Glutamatergic neuron (in vitro differentiated cells): ENCODE results near the gene PHRF1. TPM values are rescaled to one million over a fixed set of nuclear protein-coding genes. Genes with fewer than 3 reads are reported as not detected.
A peak's percentile ranks its signal among the peaks of the same experiment; 100 is the strongest.

Experiments
- DNase-seq: peaks from one replicate; pipeline ENCODE4 v3.0.0; 2022
- H3K27ac Mint-ChIP-seq: one replicate; pipeline ENCODE4 v1.8.0; 2020; ENCODE audit warnings: mild to moderate bottlenecking, mixed read lengths, inconsistent platforms; ENCODE audit not compliant: unreplicated experiment
- H3K27me3 Mint-ChIP-seq: one replicate; pipeline ENCODE4 v1.8.0; 2020; ENCODE audit warnings: mild to moderate bottlenecking, moderate library complexity, mixed read lengths, inconsistent platforms; ENCODE audit not compliant: unreplicated experiment
- H3K36me3 Mint-ChIP-seq: one replicate; pipeline ENCODE4 v1.8.0; 2020; ENCODE audit warnings: mild to moderate bottlenecking, mixed read lengths, inconsistent platforms; ENCODE audit not compliant: unreplicated experiment
- H3K4me1 Mint-ChIP-seq: one replicate; pipeline ENCODE4 v1.8.0; 2020; ENCODE audit warnings: mild to moderate bottlenecking, low read depth, mixed read lengths, inconsistent platforms; ENCODE audit not compliant: unreplicated experiment
- H3K4me3 Mint-ChIP-seq: one replicate; pipeline ENCODE4 v1.8.0; 2020; ENCODE audit warnings: mild to moderate bottlenecking, mixed read lengths, inconsistent platforms; ENCODE audit not compliant: unreplicated experiment
- H3K9me3 Mint-ChIP-seq: one replicate; pipeline ENCODE4 v1.8.0; 2020; ENCODE audit warnings: mild to moderate bottlenecking, moderate library complexity, mixed read lengths, inconsistent platforms; ENCODE audit not compliant: unreplicated experiment
- total RNA-seq: library from RNA; stranded (reverse); fragmentation: NEBNext Ultra II Directional; extraction: Animal tissue kit (Norgen Biotek cat#: 25700); gene quantifications from one replicate; pipeline ENCODE4 v1.2.1, GENCODE V29; 2021; ENCODE audit not compliant: unreplicated experiment
- TF ChIP-seq, protein P1 (sequence below): fragments of 200-600 bp; sonication (generic); IDR thresholded peaks from one replicate; pipeline ENCODE4 v1.5.0; 2021; ENCODE audit not compliant: partially characterized antibody, unreplicated experiment

PHRF1 gene
- total RNA-seq, 1 donor from 2014 or later: 41.6 TPM

DNA sequence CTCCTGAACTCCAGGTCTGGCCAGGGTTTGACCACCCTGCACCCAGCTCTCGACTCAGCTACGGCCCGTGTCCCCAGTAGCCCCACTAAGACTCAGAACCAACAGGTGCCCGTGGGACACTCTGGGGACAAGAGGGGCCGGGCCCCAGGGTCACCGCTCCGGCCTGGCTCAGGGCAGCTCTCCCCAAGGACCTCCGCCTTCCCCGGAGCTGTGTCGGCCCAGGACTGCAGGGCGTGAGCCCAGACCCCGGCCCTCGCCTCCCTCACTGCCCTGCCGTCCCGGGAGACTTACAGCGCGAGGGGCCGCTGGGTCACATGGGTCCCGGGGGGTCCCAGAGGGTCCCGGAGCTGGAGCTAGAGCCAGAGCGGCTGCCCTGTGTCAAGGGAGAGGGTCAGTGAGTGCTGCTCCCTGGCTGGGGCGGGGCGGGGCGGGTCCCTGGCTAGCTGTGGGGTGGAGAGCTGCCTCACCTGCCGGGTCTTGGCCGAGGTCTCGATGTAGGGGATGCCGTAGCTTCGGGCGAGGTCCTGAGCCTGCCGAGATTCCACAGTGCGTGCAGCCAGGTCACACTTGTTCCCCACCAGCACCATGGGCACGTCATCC lies 43.2 kb upstream of the PHRF1 start:
- H3K4me3 Mint-ChIP-seq: no peak overlapping the region
- peaks cover 4% of the 10 kb centered on the region for H3K27me3 Mint-ChIP-seq
- H3K4me1 Mint-ChIP-seq: peaks cover 2% of the 10 kb centered on the region
- TF ChIP-seq, protein P1, sequence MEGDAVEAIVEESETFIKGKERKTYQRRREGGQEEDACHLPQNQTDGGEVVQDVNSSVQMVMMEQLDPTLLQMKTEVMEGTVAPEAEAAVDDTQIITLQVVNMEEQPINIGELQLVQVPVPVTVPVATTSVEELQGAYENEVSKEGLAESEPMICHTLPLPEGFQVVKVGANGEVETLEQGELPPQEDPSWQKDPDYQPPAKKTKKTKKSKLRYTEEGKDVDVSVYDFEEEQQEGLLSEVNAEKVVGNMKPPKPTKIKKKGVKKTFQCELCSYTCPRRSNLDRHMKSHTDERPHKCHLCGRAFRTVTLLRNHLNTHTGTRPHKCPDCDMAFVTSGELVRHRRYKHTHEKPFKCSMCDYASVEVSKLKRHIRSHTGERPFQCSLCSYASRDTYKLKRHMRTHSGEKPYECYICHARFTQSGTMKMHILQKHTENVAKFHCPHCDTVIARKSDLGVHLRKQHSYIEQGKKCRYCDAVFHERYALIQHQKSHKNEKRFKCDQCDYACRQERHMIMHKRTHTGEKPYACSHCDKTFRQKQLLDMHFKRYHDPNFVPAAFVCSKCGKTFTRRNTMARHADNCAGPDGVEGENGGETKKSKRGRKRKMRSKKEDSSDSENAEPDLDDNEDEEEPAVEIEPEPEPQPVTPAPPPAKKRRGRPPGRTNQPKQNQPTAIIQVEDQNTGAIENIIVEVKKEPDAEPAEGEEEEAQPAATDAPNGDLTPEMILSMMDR: no peak
- H3K36me3 Mint-ChIP-seq: no peaks in the 10 kb centered on the region
- H3K27ac Mint-ChIP-seq: no peak overlapping the region
- H3K9me3 Mint-ChIP-seq: peaks cover 5% of the 10 kb centered on the region
- no peak for DNase-seq

DNA sequence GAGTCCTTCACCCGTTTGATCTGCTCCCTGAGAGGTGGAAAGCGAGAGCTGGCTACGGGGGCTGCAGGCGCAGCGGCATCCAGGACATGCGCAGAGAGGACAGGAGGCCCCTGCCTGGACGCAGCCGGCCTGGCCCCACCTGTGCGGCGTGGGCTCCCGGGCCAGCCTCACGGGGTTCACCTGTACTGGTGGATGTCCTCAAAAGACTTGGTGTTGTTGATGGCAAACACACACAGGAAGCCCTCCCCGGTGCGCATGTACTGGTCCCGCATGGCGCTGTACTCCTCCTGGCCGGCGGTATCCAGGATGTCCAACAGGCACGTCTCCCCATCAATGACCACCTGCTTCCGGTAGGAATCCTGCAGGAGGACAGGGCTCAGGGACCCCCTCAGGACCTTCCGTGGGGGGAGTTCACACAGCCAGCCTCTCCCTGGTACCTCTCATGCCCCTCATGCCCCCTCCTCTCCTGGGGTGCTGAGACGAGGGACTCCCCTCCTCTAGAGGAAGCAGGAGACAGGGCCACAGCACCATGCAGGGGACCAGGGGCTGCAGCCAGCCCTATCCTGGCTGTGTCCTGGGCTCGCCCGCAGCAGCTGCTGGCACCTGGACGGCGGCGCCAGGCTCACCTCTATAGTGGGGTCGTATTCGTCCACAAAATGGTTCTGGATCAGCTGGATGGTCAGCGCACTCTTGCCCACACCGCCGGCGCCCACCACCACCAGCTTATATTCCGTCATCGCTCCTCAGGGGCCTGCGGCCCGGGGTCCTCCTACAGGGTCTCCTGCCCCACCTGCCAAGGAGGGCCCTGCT lies 42.5 kb upstream of the PHRF1 start:
- Mint-ChIP-seq H3K9me3 (peaks cover 5% of the 10 kb centered on the region), H3K27me3 (peaks cover 4% of the 10 kb centered on the region), H3K27ac (no peak overlapping the region), H3K4me3 (no peak overlapping the region), H3K4me1 (peaks cover 2% of the 10 kb centered on the region), H3K36me3 (no peaks in the 10 kb centered on the region)
- no peak for DNase-seq
- TF ChIP-seq, protein P1: no peak

DNA sequence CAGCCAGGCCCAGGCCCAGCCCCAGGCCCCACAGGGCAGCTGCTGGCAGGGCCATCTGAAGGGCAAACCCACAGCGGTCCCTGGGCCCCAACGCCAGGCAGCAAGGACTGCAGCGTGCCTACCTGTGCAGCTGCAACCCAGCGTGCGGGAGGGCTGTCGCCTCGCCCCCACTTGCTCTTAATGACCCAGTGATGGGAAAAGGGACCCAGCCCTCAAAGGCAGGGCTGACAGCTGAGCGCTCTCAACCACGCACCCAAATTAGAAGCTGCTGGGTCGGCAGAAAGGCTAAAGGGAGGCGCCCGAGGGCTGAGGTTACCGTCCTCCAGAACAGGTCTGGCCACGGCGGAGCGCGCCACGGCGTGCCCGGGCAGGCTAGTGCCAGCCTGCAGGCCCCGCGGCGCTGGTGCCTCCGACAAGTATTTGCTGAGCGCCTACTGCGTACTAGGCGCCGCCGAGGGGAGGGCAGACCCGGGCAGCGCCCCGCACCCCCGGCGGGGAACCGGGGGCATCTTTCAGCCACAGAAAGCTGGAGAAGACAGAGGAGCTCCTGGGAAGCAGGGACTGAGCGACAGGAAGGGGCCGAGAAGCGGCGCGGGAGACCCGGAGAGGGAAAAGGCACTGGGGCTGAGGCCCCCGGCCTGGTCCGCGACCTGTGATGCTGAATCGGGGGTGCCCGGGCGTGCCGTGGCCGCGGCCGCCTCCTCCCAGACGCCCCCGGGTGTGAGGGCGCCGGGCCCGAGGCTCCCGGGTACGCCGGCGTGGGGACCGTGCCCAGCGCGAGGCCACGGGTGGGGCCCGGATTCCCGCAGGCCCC lies 41.7 kb upstream of the PHRF1 start:
- TF ChIP-seq, protein P1: no peak
- Mint-ChIP-seq H3K9me3 (peaks cover 5% of the 10 kb centered on the region), H3K4me3 (peak overlapping the region; percentile 64), H3K36me3 (no peaks in the 10 kb centered on the region), H3K4me1 (no peaks in the 10 kb centered on the region), H3K27ac (no peak overlapping the region), H3K27me3 (peaks cover 4% of the 10 kb centered on the region)
- no peak for DNase-seq

DNA sequence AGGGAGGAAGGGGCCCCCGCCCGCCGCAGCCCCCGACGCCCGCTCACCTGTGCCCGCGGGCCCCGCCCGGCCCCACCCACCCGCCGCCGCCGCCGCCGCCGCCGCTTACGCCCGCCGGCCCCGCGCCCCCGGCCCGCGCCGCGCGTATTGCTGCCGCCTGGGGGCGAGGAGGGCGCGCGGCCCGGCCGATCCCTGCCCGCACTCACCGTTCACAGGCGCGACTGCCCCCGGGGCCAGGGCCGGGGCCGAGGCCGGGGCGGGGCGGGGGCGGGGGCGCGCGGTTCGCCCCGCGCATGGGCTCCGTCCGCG lies 41.1 kb upstream of the PHRF1 start:
- H3K4me3 Mint-ChIP-seq: no peak overlapping the region
- peaks cover 5% of the 10 kb centered on the region for H3K9me3 Mint-ChIP-seq
- DNase-seq: no peak
- H3K36me3 Mint-ChIP-seq: no peaks in the 10 kb centered on the region
- no peak overlapping the region for H3K27ac Mint-ChIP-seq
- TF ChIP-seq, protein P1: no peak
- no peaks in the 10 kb centered on the region for H3K4me1 Mint-ChIP-seq
- peaks cover 4% of the 10 kb centered on the region for H3K27me3 Mint-ChIP-seq
